DND-41 (cell line): Measurements from ENCODE around the gene CCNB2.
A peak's percentile ranks its signal among the peaks of the same experiment; 100 is the strongest.

ENCODE experiments used
- ATAC-seq: fragments of 200-7000 bp; cut with Tn5 transposase; 3 replicates; pipeline ENCODE4 v1.9.1; 2021; ENCODE audit warnings: low read depth; ENCODE audit not compliant: insufficient read depth
- DNase-seq: peaks from one replicate; pipeline ENCODE4 v3.0.0-alpha.2; 2020
- H2AFZ ChIP-seq: 2 replicates; pipeline ENCODE4 v1.6.0; 2012; ENCODE audit warnings: low read depth, low read length
- H3K27ac ChIP-seq: 2 replicates; pipeline ENCODE4 v1.5.1; 2012; ENCODE audit warnings: low read length, inconsistent platforms
- H3K27me3 ChIP-seq: fragments of 200-600 bp; sonication (generic); 2 replicates; pipeline ENCODE4 v1.6.0; 2012; ENCODE audit warnings: low read length, mild to moderate bottlenecking, inconsistent platforms; ENCODE audit not compliant: insufficient read depth, poor library complexity
- H3K36me3 ChIP-seq: 2 replicates; pipeline ENCODE4 v1.5.1; 2012; ENCODE audit warnings: low read length, inconsistent platforms; ENCODE audit not compliant: insufficient read depth
- H3K4me1 ChIP-seq: 2 replicates; pipeline ENCODE4 v1.5.1; 2012; ENCODE audit warnings: mild to moderate bottlenecking, low read length; ENCODE audit not compliant: insufficient read depth
- H3K4me2 ChIP-seq: 2 replicates; pipeline ENCODE4 v1.6.0; 2012; ENCODE audit warnings: mild to moderate bottlenecking, moderate library complexity, low read length, inconsistent platforms; ENCODE audit not compliant: insufficient read depth
- H3K4me3 ChIP-seq, 2 experiments: fragments of 200-600 bp in 1 of 2; shearing (Covaris generic) in 1 of 2; 2 replicates each; pipeline ENCODE4 v1.5.1; 2012 to 2016; ENCODE audit warnings: inconsistent platforms in 2 of 2, low read length in 2 of 2, mild to moderate bottlenecking in 2 of 2, low read depth in 1 of 2, moderate library complexity in 1 of 2
- H3K79me2 ChIP-seq: 2 replicates; pipeline ENCODE4 v1.6.0; 2012; ENCODE audit warnings: low read length, inconsistent platforms; ENCODE audit not compliant: insufficient read depth
- H3K9ac ChIP-seq: 2 replicates; pipeline ENCODE4 v1.6.0; 2012; ENCODE audit warnings: low read depth, mild to moderate bottlenecking, inconsistent platforms, low read length, moderate library complexity
- H3K9me3 ChIP-seq: 2 replicates; pipeline ENCODE4 v1.5.1; 2012; ENCODE audit warnings: low read length, moderate library complexity, mild to moderate bottlenecking, inconsistent platforms; ENCODE audit not compliant: insufficient read depth, severe bottlenecking
- H4K20me1 ChIP-seq: 2 replicates; pipeline ENCODE4 v1.6.0; 2012; ENCODE audit warnings: low read length; ENCODE audit not compliant: insufficient read depth
- EZH2 ChIP-seq: IDR thresholded peaks from 3 replicates; pipeline ENCODE4 v1.6.1; 2012; ENCODE audit warnings: borderline replicate concordance, low read depth, mild to moderate bottlenecking, moderate library complexity, low read length, inconsistent platforms; ENCODE audit not compliant: severe bottlenecking
- TF ChIP-seq, protein P1 (sequence below): IDR thresholded peaks from 2 replicates; pipeline ENCODE4 v1.5.1; 2012; ENCODE audit warnings: borderline replicate concordance, low read length, moderate library complexity, mild to moderate bottlenecking; ENCODE audit not compliant: poor library complexity, severe bottlenecking; ENCODE audit errors: extremely low read depth

The CCNB2 gene

DNA sequence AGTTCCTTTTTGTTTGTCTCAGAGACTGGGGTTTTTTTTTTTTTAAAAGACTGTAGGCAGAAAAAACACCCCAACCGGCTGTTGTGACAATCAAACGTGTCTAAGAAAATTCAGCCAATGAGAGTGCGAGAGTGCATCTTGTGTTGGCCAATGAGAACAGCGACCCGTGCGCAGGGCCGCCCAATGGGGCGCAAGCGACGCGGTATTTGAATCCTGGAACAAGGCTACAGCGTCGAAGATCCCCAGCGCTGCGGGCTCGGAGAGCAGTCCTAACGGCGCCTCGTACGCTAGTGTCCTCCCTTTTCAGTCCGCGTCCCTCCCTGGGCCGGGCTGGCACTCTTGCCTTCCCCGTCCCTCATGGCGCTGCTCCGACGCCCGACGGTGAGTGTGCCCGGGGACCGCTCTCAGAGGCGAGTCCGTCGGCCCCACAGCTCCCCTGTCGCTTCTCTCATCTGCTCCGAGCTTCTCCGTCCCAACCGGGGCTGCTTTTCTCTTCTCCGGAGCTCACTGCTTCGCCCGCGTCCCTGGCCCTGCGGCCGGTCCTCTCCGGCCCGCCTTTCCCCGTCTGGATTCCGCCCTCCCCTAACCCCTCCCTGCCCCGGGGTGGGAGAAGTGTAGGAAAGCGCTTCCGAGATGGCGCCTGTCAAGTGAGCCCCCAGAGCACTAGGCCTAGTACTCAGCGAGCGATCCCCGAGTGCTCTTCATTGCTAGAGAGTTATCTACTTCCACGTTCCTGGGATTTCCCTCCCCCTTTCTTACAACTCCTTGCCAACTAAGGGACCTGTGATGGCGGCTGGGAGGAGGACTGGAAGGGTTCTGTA lies at the start of gene CCNB2:
CCNB2 (plus strand) TSS at position 235 of the 821 bp plus-strand sequence; CDS start at position 358, 123 bp downstream.
- peak; percentile 97 for ATAC-seq
- Histone ChIP-seq H3K79me2 (peaks cover 50% of the 10 kb centered on the region), H3K27me3 (no peaks in the 10 kb centered on the region), H4K20me1 (0 out of 2 replicates have a peak, but pooled peaks cover 4% of the 10 kb centered on the region), H2AFZ (peak within 1 kb of the TSS; percentile 94), H3K9me3 (no peaks in the 10 kb centered on the region), H3K4me1 (peaks cover 44% of the 10 kb centered on the region), H3K36me3 (peaks cover 32% of the 10 kb centered on the region), H3K4me2 (peak within 1 kb of the TSS; percentile 80), H3K4me3 (peak within 1 kb of the TSS; percentile 76 to 85), H3K9ac (peak within 1 kb of the TSS; percentile 93), H3K27ac (peak within 1 kb of the TSS; percentile 95)
- DNase-seq, result peak; percentile 89
- no peak for TF ChIP-seq EZH2
- TF ChIP-seq, protein P1, sequence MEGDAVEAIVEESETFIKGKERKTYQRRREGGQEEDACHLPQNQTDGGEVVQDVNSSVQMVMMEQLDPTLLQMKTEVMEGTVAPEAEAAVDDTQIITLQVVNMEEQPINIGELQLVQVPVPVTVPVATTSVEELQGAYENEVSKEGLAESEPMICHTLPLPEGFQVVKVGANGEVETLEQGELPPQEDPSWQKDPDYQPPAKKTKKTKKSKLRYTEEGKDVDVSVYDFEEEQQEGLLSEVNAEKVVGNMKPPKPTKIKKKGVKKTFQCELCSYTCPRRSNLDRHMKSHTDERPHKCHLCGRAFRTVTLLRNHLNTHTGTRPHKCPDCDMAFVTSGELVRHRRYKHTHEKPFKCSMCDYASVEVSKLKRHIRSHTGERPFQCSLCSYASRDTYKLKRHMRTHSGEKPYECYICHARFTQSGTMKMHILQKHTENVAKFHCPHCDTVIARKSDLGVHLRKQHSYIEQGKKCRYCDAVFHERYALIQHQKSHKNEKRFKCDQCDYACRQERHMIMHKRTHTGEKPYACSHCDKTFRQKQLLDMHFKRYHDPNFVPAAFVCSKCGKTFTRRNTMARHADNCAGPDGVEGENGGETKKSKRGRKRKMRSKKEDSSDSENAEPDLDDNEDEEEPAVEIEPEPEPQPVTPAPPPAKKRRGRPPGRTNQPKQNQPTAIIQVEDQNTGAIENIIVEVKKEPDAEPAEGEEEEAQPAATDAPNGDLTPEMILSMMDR, result no peak

GRCh38 chr15:59059076-59059597 lies 45.8 kb upstream of the CCNB2 start:
- H3K4me2 ChIP-seq, result no peak overlapping the region
- no peak overlapping the region for H3K4me3 ChIP-seq
- H2AFZ ChIP-seq, result no peak overlapping the region
- H3K27ac ChIP-seq, result no peak overlapping the region
- H3K27me3 ChIP-seq, result no peaks in the 10 kb centered on the region
- TF ChIP-seq, protein P1, result no peak
- no peak for TF ChIP-seq EZH2
- H3K4me1 ChIP-seq, result no peaks in the 10 kb centered on the region
- H3K79me2 ChIP-seq, result peaks cover 2% of the 10 kb centered on the region; the same call in 1 of the 2 replicates
- H3K36me3 ChIP-seq, result peaks cover 92% of the 10 kb centered on the region
- H4K20me1 ChIP-seq, result no peaks in the 10 kb centered on the region; the same call in 1 of the 2 replicates
- ATAC-seq, result no peak
- no peak overlapping the region for H3K9ac ChIP-seq
- DNase-seq, result no peak
- no peaks in the 10 kb centered on the region for H3K9me3 ChIP-seq

GRCh38 chr15:59060348-59060747 lies 44.6 kb upstream of the CCNB2 start:
- Histone ChIP-seq H3K9ac (no peak overlapping the region), H3K4me3 (no peak overlapping the region), H3K9me3 (no peaks in the 10 kb centered on the region), H3K36me3 (peaks cover 88% of the 10 kb centered on the region), H3K27me3 (no peaks in the 10 kb centered on the region), H3K4me1 (no peaks in the 10 kb centered on the region), H3K27ac (no peak overlapping the region), H2AFZ (no peak overlapping the region), H3K79me2 (peaks cover 2% of the 10 kb centered on the region; the same call in 1 of the 2 replicates), H4K20me1 (no peaks in the 10 kb centered on the region; the same call in 1 of the 2 replicates), H3K4me2 (no peak overlapping the region)
- ATAC-seq (no peak), DNase-seq (no peak)
- TF ChIP-seq, protein P1, result no peak
- TF ChIP-seq EZH2, result no peak
